ENCODE measurements around the gene KDM2A.
"Not testable (repeated sequence)": the region's sequence is repeated elsewhere in the genome, so short reads cannot be mapped to it uniquely, and the experiment has no call there.

Gene KDM2A

DNA sequence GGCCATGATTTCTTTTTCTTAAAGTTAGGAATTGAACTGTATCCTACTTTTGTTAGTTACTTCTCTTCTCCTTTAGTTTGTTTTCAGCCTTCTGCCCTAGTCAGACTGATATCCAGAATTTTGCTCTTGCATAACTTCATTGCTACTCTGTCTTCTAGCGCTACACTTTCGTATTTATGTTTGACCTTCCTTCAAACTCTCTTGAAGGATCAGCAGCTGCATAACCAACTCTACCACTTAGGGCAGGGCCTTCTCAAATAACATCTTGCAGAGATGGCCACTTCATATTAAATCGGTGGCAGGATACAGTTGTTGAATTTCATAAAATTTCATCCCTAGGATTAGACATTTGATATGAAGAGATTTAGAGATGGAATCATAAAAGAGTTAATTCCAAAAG lies 43.9 kb downstream of the KDM2A start:
- no peak for FAIRE-seq
- no peak for TF ChIP-seq POU2F2 (IDR thresholded peaks at IDR 0.05; ENCODE audit: low read depth, low read length)
- TF ChIP-seq POLR2AphosphoS5 (IDR thresholded peaks at IDR 0.05; ENCODE audit: low read depth, low read length): no peak
- TF ChIP-seq SPI1 (IDR thresholded peaks at IDR 0.05; ENCODE audit: low read depth, low read length): no peak
- no peak for TF ChIP-seq POLR2A (IDR thresholded peaks at IDR 0.05; ENCODE audit: low read depth, low read length)
- no peak for DNase-seq (ENCODE audit: insufficient read length, low spot score)

DNA sequence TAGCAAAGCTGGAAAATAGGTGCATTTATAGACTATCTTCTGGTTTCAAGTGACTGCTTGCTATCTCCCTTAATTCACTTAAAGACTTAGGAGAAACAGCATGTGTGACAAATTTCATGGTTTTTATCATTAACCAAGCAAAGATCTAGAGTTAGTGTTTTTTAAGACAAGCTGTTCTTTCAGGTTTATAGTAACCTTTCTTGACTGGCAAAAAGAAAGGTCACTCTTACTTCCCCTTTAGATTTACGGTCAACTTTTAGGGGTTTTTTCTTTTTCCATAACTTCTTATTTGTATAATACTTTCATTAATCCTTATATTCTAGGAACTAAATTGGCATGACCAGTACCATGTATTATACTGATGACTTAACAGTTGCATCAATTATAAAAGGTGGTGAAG lies 46.6 kb downstream of the KDM2A start:
- TF ChIP-seq POLR2AphosphoS5 (IDR thresholded peaks at IDR 0.05; ENCODE audit: low read depth, low read length) (no peak), PAX5 (IDR thresholded peaks at IDR 0.05; ENCODE audit: insufficient read depth, low read length, severe bottlenecking) (no peak), POLR2A (IDR thresholded peaks at IDR 0.05; ENCODE audit: low read depth, low read length) (no peak), POU2F2 (IDR thresholded peaks at IDR 0.05; ENCODE audit: low read depth, low read length) (no peak), TAF1 (IDR thresholded peaks at IDR 0.05; ENCODE audit: low read depth, low read length) (no peak), SPI1 (IDR thresholded peaks at IDR 0.05; ENCODE audit: low read depth, low read length) (no peak)
- peak; percentile 41 for FAIRE-seq
- DNase-seq (ENCODE audit: insufficient read length, low spot score): no peak

DNA sequence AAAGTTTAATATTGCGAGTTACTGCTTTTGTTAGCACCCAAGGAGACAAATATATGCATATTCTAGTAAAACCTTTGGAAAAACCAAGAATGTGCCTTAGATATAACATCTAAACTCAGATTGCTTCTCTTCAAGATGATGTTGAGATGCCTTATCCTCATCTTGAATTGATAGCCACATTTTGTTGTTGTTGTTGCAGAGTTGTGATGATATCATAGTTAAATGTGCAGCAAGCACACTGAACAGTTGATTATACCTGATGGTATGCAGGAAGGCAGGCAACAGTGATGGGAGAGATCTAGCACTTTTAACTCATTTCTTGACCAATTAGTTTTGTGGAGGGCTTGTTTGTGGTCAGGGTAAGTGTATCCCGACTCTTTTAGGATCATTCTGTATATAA lies 48.0 kb downstream of the KDM2A start:
- FAIRE-seq: peak; percentile 5
- DNase-seq (ENCODE audit: insufficient read length, low spot score): no peak
- TF ChIP-seq PAX5 (IDR thresholded peaks at IDR 0.05; ENCODE audit: insufficient read depth, low read length, severe bottlenecking): no peak
- no peak for TF ChIP-seq TAF1 (IDR thresholded peaks at IDR 0.05; ENCODE audit: low read depth, low read length)

DNA sequence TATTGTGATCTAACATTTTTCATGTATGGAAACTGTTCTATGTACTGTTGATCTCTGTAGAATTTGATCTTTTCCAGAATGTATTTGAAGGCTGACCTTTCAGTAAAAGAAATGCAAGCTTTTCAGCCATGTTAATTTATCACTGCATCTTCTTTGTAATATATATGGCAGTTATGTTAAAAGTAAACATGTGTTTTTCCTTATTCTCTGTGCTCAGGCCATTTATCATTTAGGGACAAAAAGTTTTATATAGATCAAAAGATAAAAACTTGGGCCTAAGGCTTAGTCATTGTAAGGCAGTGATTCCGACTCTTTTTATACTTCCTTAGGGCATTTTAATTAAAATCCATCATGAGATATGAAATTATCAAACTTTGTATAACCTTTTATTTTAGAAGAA lies 48.7 kb downstream of the KDM2A start:
- no peak for FAIRE-seq

DNA sequence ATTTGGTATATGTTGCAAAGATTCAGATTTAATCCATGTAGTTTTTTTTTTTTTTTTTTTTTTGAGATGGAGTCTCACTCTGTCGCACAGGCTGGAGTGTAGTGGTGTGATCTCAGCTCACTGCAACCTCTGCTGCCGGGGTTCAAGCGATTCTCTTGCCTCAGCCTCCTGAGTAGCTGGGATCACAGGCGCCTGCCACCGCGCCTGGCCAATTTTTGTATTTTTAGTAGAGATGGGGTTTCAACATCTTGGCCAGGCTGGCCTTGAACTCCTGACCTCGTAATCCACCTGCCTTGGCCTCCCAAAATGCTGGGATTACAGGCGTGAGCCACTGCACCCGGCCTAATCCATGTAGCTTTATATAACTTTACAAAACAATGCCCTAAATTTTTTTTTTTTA lies 49.8 kb downstream of the KDM2A start:
- not testable (repeated sequence) for DNase-seq (ENCODE audit: insufficient read length, low spot score); FAIRE-seq

More for the DNA sequence above, 48.7 kb downstream of the KDM2A start:
- DNase-seq (ENCODE audit: insufficient read length, low spot score): no peak
- TF ChIP-seq POLR2AphosphoS5 (IDR thresholded peaks at IDR 0.05; ENCODE audit: low read depth, low read length): no peak
- TF ChIP-seq PAX5 (IDR thresholded peaks at IDR 0.05; ENCODE audit: insufficient read depth, low read length, severe bottlenecking): no peak
- TF ChIP-seq TAF1 (IDR thresholded peaks at IDR 0.05; ENCODE audit: low read depth, low read length): no peak
- no peak for TF ChIP-seq POU2F2 (IDR thresholded peaks at IDR 0.05; ENCODE audit: low read depth, low read length)
- no peak for TF ChIP-seq POLR2A (IDR thresholded peaks at IDR 0.05; ENCODE audit: low read depth, low read length)
- TF ChIP-seq SPI1 (IDR thresholded peaks at IDR 0.05; ENCODE audit: low read depth, low read length): no peak

DNA sequence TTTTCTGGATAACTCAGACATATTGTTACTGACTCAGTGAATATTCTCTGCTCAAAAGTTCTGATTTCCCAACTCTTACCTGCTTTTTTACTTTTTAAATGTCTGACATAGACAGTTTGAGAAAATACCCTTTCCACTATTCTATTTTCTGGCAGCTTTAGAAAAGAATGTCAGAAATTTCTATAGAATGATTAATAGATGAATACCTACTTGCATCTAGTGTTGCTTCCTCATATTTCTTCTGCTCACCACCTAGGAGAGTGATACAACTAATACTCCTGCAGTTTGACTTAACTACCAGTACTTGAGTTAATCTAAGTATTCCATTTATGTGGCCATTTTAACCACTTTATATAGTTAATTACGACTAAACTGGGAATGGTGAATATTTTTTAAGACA lies 55.2 kb downstream of the KDM2A start:
- TF ChIP-seq POU2F2 (IDR thresholded peaks at IDR 0.05; ENCODE audit: low read depth, low read length): no peak
- FAIRE-seq: no peak
- no peak for DNase-seq (ENCODE audit: insufficient read length, low spot score)

DNA sequence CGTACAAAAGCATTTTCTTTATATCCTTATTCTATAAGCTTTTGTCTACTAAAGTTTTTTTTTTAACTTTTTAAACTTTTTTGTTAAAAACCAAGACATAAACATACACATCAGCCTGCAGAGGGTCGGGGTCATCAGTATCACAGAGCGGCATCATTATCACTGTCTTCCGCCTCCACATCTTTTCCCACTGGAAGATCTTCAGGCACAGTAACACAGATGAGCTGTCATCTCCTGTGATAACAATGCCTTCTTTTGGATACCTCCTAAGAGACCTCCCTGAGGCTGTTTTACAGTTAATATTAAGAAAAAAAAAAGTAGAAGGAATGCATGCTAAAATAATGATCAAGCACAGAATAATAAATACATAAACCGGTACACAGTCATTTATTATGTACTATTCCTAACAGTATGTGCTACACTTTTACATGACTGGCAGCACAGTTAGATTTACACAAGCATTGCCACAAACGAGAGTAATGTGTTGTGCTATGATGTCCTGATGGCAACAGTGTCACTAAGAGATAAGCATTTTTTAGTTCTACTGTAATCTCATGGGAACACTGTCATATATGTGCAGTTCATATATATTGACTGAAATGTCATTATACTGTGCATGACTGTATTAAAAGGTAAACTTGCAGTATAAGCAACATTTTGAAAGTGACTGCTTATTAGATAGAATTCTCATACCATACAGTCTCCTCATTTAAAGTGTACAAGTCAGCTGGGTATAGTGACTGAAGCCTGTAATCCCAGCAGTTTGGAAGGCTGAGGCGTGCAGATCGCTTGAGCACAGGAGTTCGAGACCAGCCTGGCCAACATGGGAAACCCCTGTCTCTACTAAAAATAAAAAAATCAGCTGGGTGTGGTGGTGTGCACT lies 58.6 kb downstream of the KDM2A start:
- TF ChIP-seq PAX5 (IDR thresholded peaks at IDR 0.05; ENCODE audit: insufficient read depth, low read length, severe bottlenecking) (no peak), POLR2AphosphoS5 (IDR thresholded peaks at IDR 0.05; ENCODE audit: low read depth, low read length) (no peak), POLR2A (IDR thresholded peaks at IDR 0.05; ENCODE audit: low read depth, low read length) (no peak), POU2F2 (IDR thresholded peaks at IDR 0.05; ENCODE audit: low read depth, low read length) (no peak), SPI1 (IDR thresholded peaks at IDR 0.05; ENCODE audit: low read depth, low read length) (no peak), TAF1 (IDR thresholded peaks at IDR 0.05; ENCODE audit: low read depth, low read length) (no peak)
- DNase-seq (ENCODE audit: insufficient read length, low spot score): no peak
- FAIRE-seq: peak; percentile 20

DNA sequence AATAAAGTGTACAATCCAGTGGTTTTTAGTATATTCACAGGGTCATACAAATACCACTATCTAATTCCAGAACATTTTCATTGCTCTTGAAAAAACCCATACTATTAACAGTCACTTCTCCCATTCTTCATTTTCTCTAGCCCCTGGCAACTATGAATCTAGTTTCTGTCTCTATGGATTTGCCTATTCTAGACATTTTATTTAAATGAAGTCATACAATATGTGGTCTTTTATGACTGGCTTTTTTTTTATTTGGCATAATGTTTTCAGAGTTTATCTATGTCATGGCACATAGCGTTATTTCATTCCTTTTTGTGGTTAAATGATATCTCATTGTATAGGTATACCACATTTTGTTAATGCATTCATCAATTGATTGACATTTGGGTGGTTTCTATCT lies 59.4 kb downstream of the KDM2A start:
- no peak for FAIRE-seq

DNA sequence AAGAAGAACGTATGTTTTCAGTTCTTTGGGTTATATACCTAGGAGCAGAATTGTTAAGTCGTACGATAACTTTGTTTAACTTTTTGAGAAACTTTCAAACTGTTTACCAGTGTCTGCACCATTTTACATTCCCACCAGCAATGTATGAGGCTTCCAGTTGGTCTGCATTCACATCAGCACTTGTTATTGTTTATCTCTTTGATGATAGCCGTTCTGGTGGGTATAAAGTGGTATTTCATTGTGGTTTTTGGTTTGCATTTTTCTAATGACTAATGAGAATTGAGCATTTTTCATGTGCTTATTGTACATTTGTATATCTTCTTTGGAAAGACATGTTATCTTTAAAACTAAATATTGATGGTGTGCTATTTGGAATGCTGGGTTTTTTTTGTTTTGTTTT lies 59.8 kb downstream of the KDM2A start:
- TF ChIP-seq POLR2A (IDR thresholded peaks at IDR 0.05; ENCODE audit: low read depth, low read length) (no peak), TAF1 (IDR thresholded peaks at IDR 0.05; ENCODE audit: low read depth, low read length) (no peak), POU2F2 (IDR thresholded peaks at IDR 0.05; ENCODE audit: low read depth, low read length) (no peak), PAX5 (IDR thresholded peaks at IDR 0.05; ENCODE audit: insufficient read depth, low read length, severe bottlenecking) (no peak), POLR2AphosphoS5 (IDR thresholded peaks at IDR 0.05; ENCODE audit: low read depth, low read length) (no peak), SPI1 (IDR thresholded peaks at IDR 0.05; ENCODE audit: low read depth, low read length) (no peak)
- DNase-seq (ENCODE audit: insufficient read length, low spot score): no peak

More for the DNA sequence above, 59.4 kb downstream of the KDM2A start:
- no peak for DNase-seq (ENCODE audit: insufficient read length, low spot score)
- TF ChIP-seq SPI1 (IDR thresholded peaks at IDR 0.05; ENCODE audit: low read depth, low read length): no peak
- no peak for TF ChIP-seq TAF1 (IDR thresholded peaks at IDR 0.05; ENCODE audit: low read depth, low read length)
- TF ChIP-seq POLR2A (IDR thresholded peaks at IDR 0.05; ENCODE audit: low read depth, low read length): no peak
- TF ChIP-seq POLR2AphosphoS5 (IDR thresholded peaks at IDR 0.05; ENCODE audit: low read depth, low read length): no peak
- TF ChIP-seq POU2F2 (IDR thresholded peaks at IDR 0.05; ENCODE audit: low read depth, low read length): no peak
- TF ChIP-seq PAX5 (IDR thresholded peaks at IDR 0.05; ENCODE audit: insufficient read depth, low read length, severe bottlenecking): no peak

DNA sequence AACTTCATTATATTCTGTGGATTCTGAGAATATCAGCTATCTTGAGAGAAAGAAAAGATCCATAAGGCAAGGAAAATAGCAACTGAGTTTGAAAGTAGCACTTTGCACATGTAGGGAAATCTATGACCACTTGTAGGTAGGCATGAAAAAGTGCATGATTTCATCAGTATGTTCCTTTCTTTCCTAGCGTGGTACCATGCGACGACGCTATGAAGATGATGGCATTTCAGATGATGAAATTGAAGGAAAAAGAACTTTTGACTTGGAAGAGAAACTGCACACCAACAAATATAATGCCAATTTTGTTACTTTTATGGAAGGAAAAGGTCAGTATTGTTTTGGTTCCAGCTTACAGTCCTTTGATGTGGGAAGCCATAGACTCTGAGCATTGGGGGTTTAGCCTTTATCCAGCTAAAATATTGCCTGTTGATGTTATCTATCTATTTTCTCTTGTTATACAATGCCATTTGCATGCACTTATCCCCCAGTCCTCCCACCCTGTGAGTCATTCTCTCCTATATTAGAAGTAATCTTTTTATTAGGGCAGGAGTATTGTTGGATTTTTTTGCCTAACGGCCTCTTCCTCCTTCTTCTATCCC lies 60.9 kb downstream of the KDM2A start:
- TF ChIP-seq POU2F2 (IDR thresholded peaks at IDR 0.05; ENCODE audit: low read depth, low read length) (no peak), SPI1 (IDR thresholded peaks at IDR 0.05; ENCODE audit: low read depth, low read length) (no peak), PAX5 (IDR thresholded peaks at IDR 0.05; ENCODE audit: insufficient read depth, low read length, severe bottlenecking) (no peak), POLR2AphosphoS5 (IDR thresholded peaks at IDR 0.05; ENCODE audit: low read depth, low read length) (no peak), TAF1 (IDR thresholded peaks at IDR 0.05; ENCODE audit: low read depth, low read length) (no peak), POLR2A (IDR thresholded peaks at IDR 0.05; ENCODE audit: low read depth, low read length) (no peak)
- FAIRE-seq (no peak), DNase-seq (ENCODE audit: insufficient read length, low spot score) (no peak)

More for the DNA sequence above, 59.8 kb downstream of the KDM2A start:
- no peak for FAIRE-seq
